Stimulated activated CD8-positive, alpha-beta memory T cell treated with anti-CD3 and anti-CD28 coated beads, Interleukin-15, amount 100 ng/mL, for 48 hours (primary cell): ENCODE results near the gene AQR.
"Not testable (repeated sequence)": the region's sequence is repeated elsewhere in the genome, so short reads cannot be mapped to it uniquely, and the experiment has no call there.

Source experiments
- DNase-seq, 2 donors: peaks; one replicate each; pipeline ENCODE4 v3.0.0-alpha.2; 2020; ENCODE audit warnings: low read depth in 2 of 2

AQR gene

DNA sequence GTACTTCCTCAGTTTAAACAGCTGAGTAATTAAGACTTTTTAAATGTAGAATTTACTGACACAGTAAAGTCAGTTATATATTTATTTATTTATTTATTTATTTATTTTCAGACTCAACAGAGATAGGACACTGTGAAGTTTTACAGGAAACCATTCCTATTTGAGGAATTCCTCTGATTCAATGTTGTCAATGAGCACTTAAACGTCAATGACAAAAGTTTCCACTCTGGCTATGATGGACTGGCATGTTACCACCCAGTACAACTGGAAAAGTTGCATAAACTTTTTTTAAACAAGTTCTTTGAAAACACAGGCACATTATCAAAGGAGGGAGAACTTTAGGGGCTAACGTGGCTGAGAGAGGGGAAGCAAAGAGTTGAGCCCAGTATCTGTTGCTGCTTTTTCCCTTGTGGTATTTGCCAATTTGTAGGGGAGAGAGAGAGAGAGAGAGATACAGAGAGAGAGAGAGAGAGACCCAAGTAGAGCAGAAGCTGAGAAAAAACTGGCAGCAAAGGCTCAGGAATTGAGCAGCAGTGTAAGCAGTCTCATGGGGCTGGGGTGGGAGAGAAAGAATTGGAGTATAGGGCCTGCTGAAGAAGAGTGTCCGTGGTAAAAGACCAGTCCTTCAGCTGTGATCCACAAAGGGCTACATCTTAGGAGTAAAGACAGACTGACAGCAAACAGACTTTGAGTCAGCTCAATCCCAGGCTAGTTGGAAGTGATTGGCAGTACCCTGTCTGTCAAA is 155.9 kb downstream of the AQR start:
- DNase-seq: no peak

DNA sequence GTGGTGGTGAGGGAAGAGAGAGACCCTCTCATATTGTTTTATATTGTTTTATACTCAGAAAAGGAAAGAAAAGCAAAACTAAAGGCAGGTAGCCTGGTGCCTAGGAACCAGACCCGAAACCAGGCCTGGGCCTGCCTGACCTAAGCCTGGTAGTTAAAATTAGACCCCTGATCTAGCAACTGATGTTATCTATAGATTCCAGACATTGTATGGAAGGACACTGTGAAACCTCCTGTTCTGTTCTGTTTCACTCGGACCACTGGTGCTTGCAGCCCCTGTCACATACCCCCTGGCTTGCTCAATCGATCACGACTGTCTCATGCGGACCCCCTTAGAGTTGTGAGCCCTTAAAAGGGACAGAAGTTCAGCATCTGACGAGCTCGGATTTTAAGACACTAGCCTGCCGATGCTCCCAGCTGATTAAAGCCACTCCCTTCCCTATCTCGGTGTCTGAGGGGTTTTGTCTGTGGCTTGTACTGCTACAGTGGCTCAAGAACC is 156.6 kb downstream of the AQR start:
- not testable (repeated sequence) for DNase-seq

DNA sequence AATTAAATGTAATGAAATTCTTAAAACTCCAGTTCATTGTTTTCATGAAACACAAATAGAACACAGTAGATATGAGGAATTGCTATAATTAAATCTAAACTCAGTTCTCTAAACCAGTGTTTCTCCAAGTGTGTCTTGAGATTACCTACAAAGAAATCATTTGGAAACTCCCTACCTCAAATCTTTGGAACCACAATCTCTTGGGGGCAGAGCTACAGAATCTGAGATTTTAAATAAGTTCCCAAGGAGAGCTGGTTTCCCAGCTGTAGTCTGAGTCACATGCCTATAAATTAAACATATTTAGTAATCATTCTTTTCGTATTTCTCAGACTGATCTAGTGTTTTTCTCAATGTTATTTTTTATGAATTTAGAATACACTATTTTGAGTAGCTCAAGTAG is 157.2 kb downstream of the AQR start:
- no peak for DNase-seq

DNA sequence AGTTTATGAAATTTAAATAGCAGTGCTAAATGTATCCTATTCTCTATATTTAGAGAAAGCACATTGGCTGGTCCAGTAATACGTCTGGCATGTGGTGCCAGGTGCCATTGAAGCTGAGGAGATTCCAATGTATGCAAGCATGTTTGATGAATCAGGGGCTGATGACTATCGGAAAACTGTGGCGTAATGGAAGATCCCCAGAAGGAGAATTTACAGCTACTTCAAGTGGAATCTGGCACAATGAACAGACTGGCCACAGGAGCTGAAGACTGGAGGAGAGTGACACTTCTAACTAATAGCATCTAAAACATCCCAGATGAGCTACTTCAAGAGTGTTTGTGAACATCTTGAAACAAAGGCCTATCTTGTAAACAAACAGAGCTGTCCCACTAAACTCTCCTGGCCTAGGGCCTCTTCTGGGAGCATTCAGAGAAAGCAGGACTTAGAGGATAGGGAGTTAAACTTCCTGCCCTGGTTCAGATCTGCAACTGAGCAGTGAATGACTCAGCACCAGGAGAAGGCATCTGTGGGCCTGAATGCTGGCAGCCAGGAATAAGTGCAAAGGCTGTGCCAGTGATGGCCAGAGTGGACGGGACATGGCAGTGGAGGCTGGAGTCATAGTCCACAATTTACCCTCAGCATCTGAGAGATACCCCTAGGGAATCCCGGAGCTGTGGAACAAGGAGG is 159.0 kb downstream of the AQR start:
- DNase-seq: no peak

DNA sequence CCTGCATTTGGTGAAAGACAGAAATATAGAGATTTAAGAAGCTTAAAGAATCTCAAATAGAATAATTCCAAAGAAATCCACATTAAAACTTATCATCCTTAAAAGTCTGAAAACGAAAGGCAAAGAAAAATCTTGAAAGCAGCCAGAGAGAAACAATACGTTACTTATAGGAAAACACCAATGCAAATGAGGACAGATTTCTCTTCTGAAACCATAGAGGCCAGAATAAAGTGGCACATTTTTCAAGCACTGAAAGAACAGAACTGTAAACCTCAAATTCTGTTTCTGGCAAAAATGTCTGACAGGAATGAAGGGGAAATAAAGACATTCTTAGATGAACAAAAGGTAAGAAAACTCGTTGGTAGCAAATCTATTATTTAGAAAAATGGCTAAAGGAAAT is 160.4 kb downstream of the AQR start:
- no peak for DNase-seq

DNA sequence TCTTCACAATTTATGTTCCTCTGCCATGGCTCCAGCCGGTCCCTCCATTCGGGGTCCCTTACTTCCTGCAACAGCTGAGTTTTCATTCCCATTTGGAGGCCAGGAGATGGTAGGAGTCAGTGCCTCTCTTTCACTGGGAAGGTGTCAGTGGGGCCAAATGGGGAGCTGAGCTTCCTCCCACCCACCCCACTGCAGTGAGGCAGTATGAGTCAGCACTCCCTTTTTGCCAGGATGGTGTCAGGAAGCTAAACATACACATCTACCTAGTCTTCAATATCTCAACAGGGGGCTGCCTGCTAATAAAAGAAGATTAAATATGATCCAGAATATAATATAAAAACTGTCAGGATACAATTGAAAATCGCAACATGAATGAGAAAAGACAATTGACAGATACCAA is 161.5 kb downstream of the AQR start:
- no peak for DNase-seq

DNA sequence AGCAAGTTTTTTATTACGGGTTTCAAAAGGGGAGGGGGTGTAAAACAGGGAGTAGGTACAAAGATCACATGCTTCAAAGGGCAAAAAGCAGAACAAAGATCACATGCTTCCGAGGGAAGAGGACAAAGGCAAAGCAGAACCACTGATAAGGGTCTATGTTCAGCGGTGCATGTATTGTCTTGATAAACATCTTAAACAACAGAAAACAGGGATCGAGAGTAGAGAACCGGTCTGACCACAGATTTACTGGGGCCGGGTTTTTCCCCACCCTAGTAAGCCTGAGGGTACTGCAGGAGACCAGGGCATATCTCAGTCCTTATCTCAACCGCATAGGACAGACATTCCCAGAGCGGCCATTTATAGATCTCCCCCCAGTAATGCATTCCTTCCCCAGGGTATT is 162.3 kb downstream of the AQR start:
- not testable (repeated sequence) for DNase-seq

DNA sequence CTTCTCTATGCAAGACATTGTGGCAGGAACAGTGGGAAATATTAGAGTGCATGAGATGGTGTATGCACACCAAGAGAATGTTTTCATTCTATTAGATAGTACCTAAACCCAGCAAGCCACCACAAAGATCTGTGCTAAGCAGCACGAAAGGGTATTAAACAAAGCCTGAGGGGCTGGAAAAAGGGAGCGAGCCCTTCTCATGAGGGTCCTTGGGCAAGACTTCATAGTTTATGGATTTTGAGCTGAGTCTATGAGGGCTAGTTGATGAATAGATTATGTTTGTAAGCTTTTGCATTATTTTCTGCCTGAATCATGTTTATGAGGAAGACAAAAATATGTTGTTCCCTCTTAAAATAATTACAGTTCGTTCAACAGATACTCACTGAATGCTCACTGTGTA is 164.8 kb downstream of the AQR start:
- no peak for DNase-seq

DNA sequence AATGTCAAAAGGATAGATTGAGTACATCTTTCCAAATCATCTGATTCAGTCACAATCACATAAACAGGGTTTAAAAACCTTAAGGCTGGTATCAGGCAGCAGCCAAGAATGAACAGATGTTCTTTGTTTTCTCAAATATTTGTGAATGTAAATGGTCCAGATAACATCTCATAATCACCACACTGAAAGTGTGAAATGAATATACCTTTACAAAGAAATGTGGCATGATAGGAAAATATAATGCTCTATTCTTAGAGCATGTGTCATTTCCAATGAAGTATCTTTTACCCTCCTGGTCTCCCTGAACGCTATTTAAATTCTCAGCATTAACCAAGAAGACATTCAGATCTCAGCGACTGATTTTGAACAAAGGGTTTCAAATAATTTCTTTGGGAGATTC is 165.4 kb downstream of the AQR start:
- no peak for DNase-seq

DNA sequence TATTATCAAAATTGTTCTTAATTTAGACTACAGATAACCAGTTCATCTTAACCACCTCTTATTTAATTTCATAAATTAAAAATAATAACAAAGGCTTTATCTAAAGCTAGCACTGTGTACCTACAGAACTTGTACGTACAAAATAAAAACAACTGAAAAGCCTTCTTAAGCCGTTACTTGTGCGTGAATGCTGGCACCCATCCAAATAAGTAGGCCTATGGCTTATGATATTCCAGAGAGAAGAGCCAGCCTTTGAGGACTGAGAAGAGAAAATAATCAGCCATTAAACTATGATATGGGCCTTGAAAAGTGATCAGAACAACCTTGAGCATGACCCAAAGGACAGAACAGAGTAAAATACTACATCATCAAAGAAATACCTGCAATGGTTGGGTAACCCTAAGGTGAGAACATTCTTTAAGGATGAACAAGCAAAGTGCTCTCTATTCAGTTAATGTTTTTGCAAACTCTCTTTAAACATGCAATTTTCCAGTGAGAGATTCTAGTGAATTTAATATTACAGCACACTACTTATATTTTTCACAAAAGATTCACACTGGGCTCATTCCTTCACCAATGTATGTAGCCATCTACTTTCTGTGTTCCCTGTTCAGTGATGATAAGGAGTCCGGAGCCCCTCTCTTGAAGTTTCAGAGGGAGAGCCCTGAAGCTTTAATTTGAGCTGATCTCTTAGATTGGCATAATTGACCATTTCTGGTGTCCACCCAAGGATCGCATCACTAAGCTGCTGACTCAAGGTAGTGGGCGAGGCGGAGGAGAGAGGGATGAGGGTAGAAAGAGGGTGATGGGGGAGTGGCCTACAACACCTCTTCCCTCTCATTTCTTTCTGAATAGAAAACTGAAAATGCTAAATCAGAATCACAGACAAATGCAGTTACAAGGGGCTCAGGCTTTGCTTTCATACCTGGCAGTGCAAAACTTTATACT is 166.5 kb downstream of the AQR start:
- DNase-seq: no peak

DNA sequence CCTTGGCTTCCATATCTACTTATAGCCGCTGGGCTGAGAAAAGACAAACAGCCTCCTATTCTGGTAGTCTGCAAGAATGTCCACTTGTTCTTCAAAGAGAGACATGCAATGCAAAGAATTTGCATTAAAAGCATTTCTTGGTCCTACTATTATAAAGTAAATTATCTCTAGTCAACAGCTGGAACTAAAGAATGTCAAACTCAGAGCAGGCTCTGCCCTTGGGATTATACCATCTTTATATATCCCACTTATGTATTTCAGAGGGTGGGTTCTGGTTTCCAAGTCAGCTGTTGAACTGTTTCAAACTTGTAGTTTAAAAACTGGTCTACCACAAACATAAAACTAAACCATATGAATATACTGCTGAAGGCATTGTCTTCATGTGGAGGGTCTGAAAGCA is 167.2 kb downstream of the AQR start:
- no peak for DNase-seq
